Activated CD4-positive, alpha-beta T cell treated with anti-CD3 and anti-CD28 coated beads for 4 hours (primary cell): ENCODE results near the gene CD44.
A peak's percentile ranks its signal among the peaks of the same experiment; 100 is the strongest.

ENCODE experiments used
- DNase-seq, 2 donors: peaks; one replicate each; pipeline ENCODE4 v3.0.0-alpha.2; 2020

The CD44 gene

GRCh38 chr11:35271031-35271430 is 132.1 kb downstream of the CD44 start:
- DNase-seq = no peak

GRCh38 chr11:35272391-35272902 is 133.5 kb downstream of the CD44 start:
- DNase-seq = peak; percentile 13 to 29

DNA sequence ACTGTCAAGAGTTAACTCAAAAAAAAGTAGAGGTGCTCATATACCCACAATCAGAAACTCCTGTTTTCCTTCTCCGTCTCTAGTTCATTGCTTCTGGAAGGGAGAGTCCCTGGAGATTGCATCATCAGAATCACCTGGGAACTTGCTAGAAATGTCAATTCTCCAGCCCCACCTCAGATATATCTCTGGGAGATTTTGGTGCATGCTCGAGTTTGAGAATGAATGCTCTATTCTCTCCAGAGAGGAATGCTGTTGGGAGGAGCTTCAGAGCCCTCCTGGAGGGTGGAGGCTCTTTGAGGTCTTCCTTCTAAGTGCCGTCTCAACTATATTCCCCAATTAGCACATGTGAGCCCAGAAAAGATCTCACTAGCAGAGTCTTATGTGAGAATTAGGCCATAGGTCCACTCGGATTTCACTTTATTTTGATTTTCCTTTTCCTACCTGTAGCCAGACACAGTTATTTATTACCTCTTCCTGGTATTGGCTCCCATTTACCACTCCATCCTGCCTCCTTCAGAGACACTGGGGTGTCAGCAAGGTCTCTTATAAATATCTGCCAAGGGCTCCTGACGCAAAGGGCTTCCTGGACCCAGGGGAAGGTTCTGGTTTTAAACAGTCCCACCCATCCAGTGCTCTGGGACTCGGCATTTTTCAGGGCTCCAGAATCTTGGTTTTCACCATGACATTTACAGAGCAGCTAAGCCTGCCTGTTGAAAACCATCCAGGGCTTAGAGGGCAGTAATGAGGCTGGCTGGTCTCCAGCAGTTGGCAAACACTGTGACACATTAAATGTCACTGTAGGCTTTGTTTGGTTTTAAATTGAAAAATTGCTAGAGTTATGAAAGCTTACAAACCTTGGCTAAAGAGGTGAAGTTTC is 136.2 kb downstream of the CD44 start:
- no peak for DNase-seq

DNA sequence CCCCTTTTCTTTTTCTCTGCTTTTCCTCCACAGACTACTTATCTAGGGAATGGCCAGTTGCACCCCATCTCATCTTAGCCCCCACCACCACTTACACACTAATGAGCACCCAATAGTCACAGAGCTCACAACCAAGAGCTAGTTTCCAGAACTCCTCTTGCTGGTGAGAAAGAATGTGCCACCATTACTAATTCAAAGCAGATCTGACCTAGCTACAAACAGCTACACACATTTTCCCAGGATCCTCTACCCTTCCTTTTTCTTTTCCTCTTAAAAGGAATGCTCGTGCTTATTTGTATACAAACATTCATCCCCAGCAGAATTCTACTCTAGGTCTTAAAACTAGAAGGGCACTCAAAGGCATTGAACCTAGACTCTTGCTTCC is 136.8 kb downstream of the CD44 start:
- no peak for DNase-seq

DNA sequence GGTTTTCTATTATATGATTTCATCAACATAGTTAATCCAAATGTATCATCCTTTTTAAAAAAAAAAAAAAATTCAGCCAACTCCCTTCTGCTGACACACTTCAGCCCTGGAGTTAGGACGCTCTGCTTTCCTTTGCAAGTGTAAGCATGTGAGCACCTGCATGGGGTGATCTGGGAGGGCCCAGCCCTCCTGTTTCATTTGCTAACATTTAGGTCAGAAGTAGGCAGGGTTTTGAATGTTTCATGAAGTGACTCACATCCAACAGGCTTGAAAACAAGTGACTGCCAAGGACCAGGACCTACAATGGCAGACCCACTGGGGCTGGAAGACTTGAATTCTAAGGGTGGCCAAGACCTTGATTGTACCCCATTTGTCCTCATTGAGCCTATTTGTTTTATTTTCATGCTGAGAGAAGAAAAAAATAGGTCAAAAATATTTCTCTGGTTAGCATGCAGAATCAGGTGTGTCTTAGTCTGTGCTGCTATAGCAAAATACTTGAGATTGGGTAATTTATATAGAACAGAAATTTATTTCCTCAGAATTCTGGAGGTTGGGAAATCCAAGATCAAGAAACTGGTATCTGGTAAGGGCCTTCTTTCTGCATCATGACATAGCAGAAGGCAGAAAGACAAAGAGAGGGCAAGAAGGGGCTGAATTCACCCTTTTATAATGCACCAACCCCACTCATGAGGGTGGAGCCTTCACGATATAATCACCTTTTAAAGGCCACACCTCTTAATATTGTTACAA is 137.6 kb downstream of the CD44 start:
- no peak for DNase-seq

DNA sequence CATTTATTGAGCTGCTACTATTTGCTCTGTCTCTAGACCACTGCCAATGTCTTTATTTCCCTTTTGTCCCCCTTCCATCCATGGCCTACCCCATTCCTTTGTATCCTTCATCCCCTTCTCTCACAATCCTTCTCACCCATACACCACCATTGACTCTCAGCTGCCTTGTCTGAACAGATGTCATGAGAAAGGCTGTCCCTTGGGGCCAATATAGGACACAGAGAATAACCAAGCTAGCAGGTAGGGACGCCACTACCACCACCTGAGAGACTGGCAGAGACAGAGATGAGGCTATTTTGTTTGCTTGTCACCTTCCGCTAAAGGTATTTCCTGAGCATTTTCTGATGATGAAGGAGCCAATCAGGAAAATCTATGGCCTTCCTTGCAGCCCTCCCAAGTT is 138.9 kb downstream of the CD44 start:
- DNase-seq = no peak

- no peak for DNase-seq
Measured at GRCh38 chr11:35280727-35281126, 141.8 kb downstream of the CD44 start.

DNA sequence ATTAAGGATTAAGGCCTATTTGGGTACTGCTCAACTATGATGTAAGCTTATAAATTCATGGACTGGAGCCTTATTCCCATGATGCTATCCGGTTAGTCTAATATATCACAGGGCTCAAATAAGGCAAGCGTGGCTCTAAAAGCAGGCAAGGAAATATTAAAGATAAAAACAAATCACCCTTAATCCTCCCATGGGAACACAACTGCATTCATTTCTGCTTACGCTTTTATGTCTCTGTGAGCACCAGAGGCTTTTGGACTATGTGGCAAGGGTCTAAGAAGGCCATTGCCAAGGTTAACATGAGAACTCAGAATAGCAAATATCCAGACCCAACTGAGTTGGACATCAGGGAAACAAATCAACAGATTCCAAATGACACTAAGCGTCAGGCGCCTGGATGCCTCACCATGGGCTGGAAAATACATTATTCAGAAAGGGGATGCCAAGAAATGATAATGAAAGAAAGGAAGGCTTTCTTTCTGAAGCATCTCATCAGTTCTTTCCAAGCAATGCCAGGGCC is 142.3 kb downstream of the CD44 start:
- no peak for DNase-seq
